Measurements from ENCODE around the gene MT1A.
A peak's percentile ranks its signal among the peaks of the same experiment; 100 is the strongest.

MT1A gene

DNA sequence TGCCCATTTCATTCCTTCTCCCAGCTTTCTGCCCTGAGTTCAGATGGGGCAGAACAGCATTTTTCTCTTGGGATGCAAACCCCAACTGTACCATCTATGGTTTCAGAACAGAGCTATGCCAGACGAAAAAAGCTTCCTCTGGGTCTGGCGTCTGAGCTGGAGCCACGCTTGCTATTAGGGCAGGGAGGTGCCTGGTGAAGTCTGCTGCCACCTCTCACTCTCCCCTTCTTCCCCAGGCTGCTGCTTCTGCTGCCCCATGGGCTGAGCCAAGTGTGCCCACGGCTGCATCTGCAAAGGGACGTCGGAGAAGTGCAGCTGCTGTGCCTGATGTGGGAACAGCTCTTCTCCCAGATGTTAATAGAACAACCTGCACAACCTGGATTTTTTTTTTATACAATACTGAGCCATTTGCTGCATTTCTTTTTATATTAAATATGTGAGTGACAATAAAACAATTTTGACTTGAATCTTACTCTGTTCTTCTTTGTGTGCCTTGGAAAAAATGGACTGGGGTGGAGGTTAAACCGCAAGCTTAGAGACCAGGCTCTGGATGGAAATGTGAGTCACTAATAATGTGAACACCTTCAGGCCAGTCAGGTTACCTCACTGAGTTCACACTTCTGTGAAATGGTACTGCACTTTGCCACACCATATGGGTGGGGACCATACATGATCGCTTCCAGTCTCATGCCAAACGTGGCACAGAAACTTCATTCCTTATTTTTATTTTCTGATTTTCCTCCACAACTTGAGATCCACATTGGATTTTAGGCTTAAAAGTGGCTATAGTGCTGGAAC is 1.7 kb upstream of the MT1A start:
- H3K4me3 ChIP-seq (ENCODE audit: low read length), result no peak overlapping the region
- no peaks in the 10 kb centered on the region for H3K36me3 ChIP-seq (ENCODE audit: control insufficient read depth, insufficient read depth, low read length)
- peaks cover 37% of the 10 kb centered on the region for H3K27me3 ChIP-seq (ENCODE audit: control insufficient read depth, insufficient read depth, low read length)
- H3K27ac ChIP-seq (ENCODE audit: low read depth, low read length), result no peak overlapping the region
- H3K4me1 ChIP-seq (ENCODE audit: control insufficient read depth, insufficient read depth, low read length), result no peaks in the 10 kb centered on the region
- no peak overlapping the region for H3K9ac ChIP-seq (ENCODE audit: low read length)

GRCh38 chr16:56639045-56639444 is 579 bp downstream of the MT1A start:
- Histone ChIP-seq H3K36me3 (ENCODE audit: control insufficient read depth, insufficient read depth, low read length) (no peaks in the 10 kb centered on the region), H3K27me3 (ENCODE audit: control insufficient read depth, insufficient read depth, low read length) (peaks cover 33% of the 10 kb centered on the region), H3K9ac (ENCODE audit: low read length) (no peak overlapping the region), H3K4me1 (ENCODE audit: control insufficient read depth, insufficient read depth, low read length) (no peaks in the 10 kb centered on the region), H3K27ac (ENCODE audit: low read depth, low read length) (no peak overlapping the region), H3K4me3 (ENCODE audit: low read length) (no peak overlapping the region)

DNA sequence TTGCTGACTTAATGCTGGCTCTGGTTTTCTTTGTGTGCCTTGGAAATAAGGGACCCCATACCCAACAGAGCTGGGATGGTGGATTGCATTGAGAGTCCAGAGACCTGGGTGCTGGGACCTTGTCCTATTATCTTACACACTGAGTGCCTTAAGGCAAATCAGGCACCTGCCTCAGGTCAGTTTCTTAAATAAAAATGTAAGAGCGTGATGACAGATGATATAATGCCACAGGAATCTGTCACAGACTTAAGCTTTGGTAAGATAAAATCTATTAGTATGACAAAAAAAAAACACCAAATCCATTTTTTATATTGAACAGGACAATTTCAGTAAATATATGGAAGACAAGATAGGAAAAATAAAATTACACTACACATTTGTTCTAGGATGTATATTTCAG is 1.6 kb downstream of the MT1A start:
- Histone ChIP-seq H3K4me3 (ENCODE audit: low read length) (no peak overlapping the region), H3K27me3 (ENCODE audit: control insufficient read depth, insufficient read depth, low read length) (peaks cover 30% of the 10 kb centered on the region), H3K9ac (ENCODE audit: low read length) (no peak overlapping the region), H3K4me1 (ENCODE audit: control insufficient read depth, insufficient read depth, low read length) (no peaks in the 10 kb centered on the region), H3K27ac (ENCODE audit: low read depth, low read length) (no peak overlapping the region), H3K36me3 (ENCODE audit: control insufficient read depth, insufficient read depth, low read length) (no peaks in the 10 kb centered on the region)

DNA sequence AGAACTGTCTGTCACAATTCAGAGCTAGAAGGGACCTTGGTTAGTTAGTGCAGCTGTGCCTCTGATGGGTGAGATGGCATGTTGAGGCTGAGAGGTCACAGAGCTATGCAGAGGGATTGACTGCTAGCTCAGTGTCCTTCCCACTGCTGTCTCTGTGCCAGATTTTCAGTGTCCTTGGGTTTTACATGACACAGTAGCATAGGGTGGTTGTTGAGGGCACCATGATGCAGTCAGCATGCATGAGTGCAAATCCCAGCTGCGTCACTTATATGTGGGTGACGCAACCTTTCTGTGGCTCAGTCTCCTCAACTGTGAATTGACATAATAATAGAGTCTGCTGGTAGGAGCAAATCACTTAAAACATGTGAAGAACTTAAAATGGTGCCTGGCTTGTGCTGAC is 2.7 kb downstream of the MT1A start:
- no peak overlapping the region for H3K27ac ChIP-seq (ENCODE audit: low read depth, low read length)
- H3K4me1 ChIP-seq (ENCODE audit: control insufficient read depth, insufficient read depth, low read length), result no peaks in the 10 kb centered on the region
- no peak overlapping the region for H3K9ac ChIP-seq (ENCODE audit: low read length)
- no peak overlapping the region for H3K4me3 ChIP-seq (ENCODE audit: low read length)
- H3K36me3 ChIP-seq (ENCODE audit: control insufficient read depth, insufficient read depth, low read length), result no peaks in the 10 kb centered on the region
- H3K27me3 ChIP-seq (ENCODE audit: control insufficient read depth, insufficient read depth, low read length), result peaks cover 24% of the 10 kb centered on the region

DNA sequence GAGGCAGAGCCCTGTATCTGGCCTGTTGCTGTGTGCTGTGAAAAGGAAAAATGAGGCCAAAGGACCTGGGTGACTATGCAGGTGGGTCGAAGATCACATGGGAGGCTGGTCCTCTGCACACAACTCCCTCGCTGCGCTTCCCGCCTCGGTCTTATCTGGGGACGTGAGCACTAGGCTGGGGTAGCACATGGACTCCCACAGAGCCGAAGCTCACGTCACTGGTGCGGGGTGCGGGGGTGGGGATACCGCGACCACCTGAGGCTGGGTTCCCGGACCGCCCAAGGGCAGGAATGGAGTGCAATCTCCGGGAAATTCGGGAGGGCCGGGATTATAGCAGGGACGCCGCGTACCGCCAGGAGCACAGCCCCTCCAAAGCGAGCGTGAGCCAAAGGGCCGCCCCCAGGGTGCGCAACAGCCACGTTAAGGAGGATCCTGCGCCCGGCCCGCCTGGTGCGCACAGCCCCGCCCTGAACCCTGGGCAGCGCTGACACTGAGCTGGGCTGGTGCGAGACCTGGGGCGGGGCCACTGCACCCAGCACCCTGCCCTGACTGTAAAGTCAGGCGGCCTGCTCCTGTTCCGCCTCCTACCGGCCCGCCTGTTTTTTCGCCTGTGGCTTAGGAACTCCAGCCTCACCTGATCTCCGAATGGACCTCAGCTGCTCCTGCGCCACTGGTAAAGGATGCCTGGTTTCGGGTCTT is 4.8 kb downstream of the MT1A start:
- H3K4me3 ChIP-seq (ENCODE audit: low read length), result peak overlapping the region; percentile 48
- no peaks in the 10 kb centered on the region for H3K36me3 ChIP-seq (ENCODE audit: control insufficient read depth, insufficient read depth, low read length)
- H3K27ac ChIP-seq (ENCODE audit: low read depth, low read length), result no peak overlapping the region
- peaks cover 13% of the 10 kb centered on the region for H3K27me3 ChIP-seq (ENCODE audit: control insufficient read depth, insufficient read depth, low read length)
- H3K9ac ChIP-seq (ENCODE audit: low read length), result no peak overlapping the region
- H3K4me1 ChIP-seq (ENCODE audit: control insufficient read depth, insufficient read depth, low read length), result no peaks in the 10 kb centered on the region

GRCh38 chr16:56643833-56644232 is 5.4 kb downstream of the MT1A start:
- no peak overlapping the region for H3K27ac ChIP-seq (ENCODE audit: low read depth, low read length)
- H3K27me3 ChIP-seq (ENCODE audit: control insufficient read depth, insufficient read depth, low read length), result peaks cover 8% of the 10 kb centered on the region
- peak overlapping the region; percentile 48 for H3K4me3 ChIP-seq (ENCODE audit: low read length)
- H3K4me1 ChIP-seq (ENCODE audit: control insufficient read depth, insufficient read depth, low read length), result no peaks in the 10 kb centered on the region
- no peak overlapping the region for H3K9ac ChIP-seq (ENCODE audit: low read length)
- no peaks in the 10 kb centered on the region for H3K36me3 ChIP-seq (ENCODE audit: control insufficient read depth, insufficient read depth, low read length)

GRCh38 chr16:56645311-56645710 is 6.8 kb downstream of the MT1A start:
- Histone ChIP-seq H3K4me3 (ENCODE audit: low read length) (no peak overlapping the region), H3K9ac (ENCODE audit: low read length) (no peak overlapping the region), H3K36me3 (ENCODE audit: control insufficient read depth, insufficient read depth, low read length) (no peaks in the 10 kb centered on the region), H3K27me3 (ENCODE audit: control insufficient read depth, insufficient read depth, low read length) (no peaks in the 10 kb centered on the region), H3K4me1 (ENCODE audit: control insufficient read depth, insufficient read depth, low read length) (no peaks in the 10 kb centered on the region), H3K27ac (ENCODE audit: low read depth, low read length) (no peak overlapping the region)

DNA sequence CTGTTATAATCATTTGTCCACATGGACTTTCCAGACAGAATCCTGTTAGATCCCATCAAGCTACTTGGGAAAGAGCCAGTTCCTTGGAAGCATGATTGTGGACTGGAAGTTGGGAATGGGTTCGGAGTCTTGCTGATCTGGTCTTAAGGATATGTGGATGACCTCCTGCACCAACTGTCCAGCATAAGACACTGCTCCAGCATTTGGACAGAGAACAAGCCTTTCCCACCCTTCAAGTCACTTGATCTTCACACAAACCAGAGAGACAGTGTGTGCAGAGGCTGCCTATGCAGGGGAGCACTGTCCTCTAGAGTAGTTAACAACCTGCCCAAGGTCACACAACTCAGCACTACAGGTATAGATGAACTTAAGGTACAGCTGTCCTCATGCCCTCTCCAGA is 7.4 kb downstream of the MT1A start:
- no peak overlapping the region for H3K27ac ChIP-seq (ENCODE audit: low read depth, low read length)
- H3K4me1 ChIP-seq (ENCODE audit: control insufficient read depth, insufficient read depth, low read length), result no peaks in the 10 kb centered on the region
- H3K36me3 ChIP-seq (ENCODE audit: control insufficient read depth, insufficient read depth, low read length), result no peaks in the 10 kb centered on the region
- no peaks in the 10 kb centered on the region for H3K27me3 ChIP-seq (ENCODE audit: control insufficient read depth, insufficient read depth, low read length)
- no peak overlapping the region for H3K4me3 ChIP-seq (ENCODE audit: low read length)
- no peak overlapping the region for H3K9ac ChIP-seq (ENCODE audit: low read length)

- H3K4me3 ChIP-seq (ENCODE audit: low read length), result no peak overlapping the region
- no peaks in the 10 kb centered on the region for H3K27me3 ChIP-seq (ENCODE audit: control insufficient read depth, insufficient read depth, low read length)
- H3K27ac ChIP-seq (ENCODE audit: low read depth, low read length), result no peak overlapping the region
- H3K9ac ChIP-seq (ENCODE audit: low read length), result no peak overlapping the region
- no peaks in the 10 kb centered on the region for H3K4me1 ChIP-seq (ENCODE audit: control insufficient read depth, insufficient read depth, low read length)
- H3K36me3 ChIP-seq (ENCODE audit: control insufficient read depth, insufficient read depth, low read length), result no peaks in the 10 kb centered on the region
Observed at GRCh38 chr16:56647641-56648431, 9.4 kb downstream of the MT1A start.

DNA sequence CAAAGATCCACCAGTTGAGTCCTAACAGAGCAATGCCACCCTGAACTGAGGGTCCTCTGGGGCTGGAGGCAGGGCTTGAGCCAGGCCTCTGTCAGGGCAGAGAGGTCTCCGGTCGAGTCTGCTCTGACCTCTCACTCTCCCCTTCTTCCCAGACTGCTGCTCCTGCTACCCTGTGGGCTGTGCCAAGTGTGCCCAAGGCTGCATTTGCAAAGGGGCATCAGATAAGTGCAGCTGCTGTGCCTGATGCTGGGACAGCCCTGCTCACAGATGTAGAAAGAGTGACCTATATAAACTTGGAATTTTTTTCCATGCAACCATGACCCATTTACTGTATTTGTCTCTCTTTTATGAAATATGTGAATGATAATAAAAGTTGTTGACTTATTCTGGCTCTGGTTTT is 10.8 kb downstream of the MT1A start:
- Histone ChIP-seq H3K4me1 (ENCODE audit: control insufficient read depth, insufficient read depth, low read length) (no peaks in the 10 kb centered on the region), H3K27me3 (ENCODE audit: control insufficient read depth, insufficient read depth, low read length) (no peaks in the 10 kb centered on the region), H3K27ac (ENCODE audit: low read depth, low read length) (no peak overlapping the region), H3K4me3 (ENCODE audit: low read length) (no peak overlapping the region), H3K36me3 (ENCODE audit: control insufficient read depth, insufficient read depth, low read length) (no peaks in the 10 kb centered on the region), H3K9ac (ENCODE audit: low read length) (no peak overlapping the region)

GRCh38 chr16:56649820-56650219 is 11.4 kb downstream of the MT1A start:
- no peaks in the 10 kb centered on the region for H3K4me1 ChIP-seq (ENCODE audit: control insufficient read depth, insufficient read depth, low read length)
- H3K36me3 ChIP-seq (ENCODE audit: control insufficient read depth, insufficient read depth, low read length), result no peaks in the 10 kb centered on the region
- H3K27me3 ChIP-seq (ENCODE audit: control insufficient read depth, insufficient read depth, low read length), result no peaks in the 10 kb centered on the region
- H3K4me3 ChIP-seq (ENCODE audit: low read length), result no peak overlapping the region
- no peak overlapping the region for H3K9ac ChIP-seq (ENCODE audit: low read length)
- H3K27ac ChIP-seq (ENCODE audit: low read depth, low read length), result no peak overlapping the region

- Histone ChIP-seq H3K4me3 (ENCODE audit: low read length) (no peak within 1 kb of the TSS), H3K27me3 (ENCODE audit: control insufficient read depth, insufficient read depth, low read length) (peaks cover 3% of the 10 kb centered on the region), H3K27ac (ENCODE audit: low read depth, low read length) (no peak within 1 kb of the TSS), H3K36me3 (ENCODE audit: control insufficient read depth, insufficient read depth, low read length) (no peaks in the 10 kb centered on the region), H3K4me1 (ENCODE audit: control insufficient read depth, insufficient read depth, low read length) (no peaks in the 10 kb centered on the region), H3K9ac (ENCODE audit: low read length) (no peak within 1 kb of the TSS)
Observed at GRCh38 chr16:56651586-56651985, 13.1 kb downstream of the MT1A start, which contains the start of gene MT1B. Gene MT1B (plus strand): TSS chr16:56651886. CDS start chr16:56651954, 68 bp downstream.
